ENCODE measurements around the gene CDX2. TPM values are rescaled to one million over a fixed set of nuclear protein-coding genes. Genes with fewer than 3 reads are reported as not detected.

Gene CDX2
- total and polyA plus RNA-seq, 10 of the 15 experiments (the other 5 are each of a cell fraction or from before 2014, with no cell fraction given), result 0.15 TPM; not detected in 9

DNA sequence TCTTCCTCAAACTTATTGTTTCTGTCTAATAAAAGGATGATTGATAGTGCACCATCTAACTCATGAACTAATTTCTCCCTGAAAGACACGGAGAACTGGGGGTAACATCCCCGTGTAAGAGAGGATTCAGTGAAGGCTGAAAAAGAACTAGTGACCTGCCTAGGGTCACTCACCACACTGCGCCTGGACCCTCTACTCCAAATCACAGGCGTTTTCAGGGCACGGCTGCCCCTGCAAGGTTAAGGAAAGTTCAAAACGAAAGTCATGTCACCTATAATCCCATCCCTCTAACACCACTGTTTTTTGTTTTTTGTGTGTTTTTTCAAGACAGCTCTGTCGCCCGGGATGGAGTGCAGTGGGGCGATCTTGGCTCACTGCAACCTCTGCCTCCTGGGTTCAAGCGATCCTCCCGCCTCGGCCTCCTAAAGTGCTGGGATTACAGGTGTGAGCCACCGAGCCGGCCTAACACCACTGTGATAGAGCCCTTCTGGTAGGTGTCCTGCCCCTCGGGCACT lies 10.7 kb upstream of the CDX2 start:
- Histone ChIP-seq H3K79me2 (ENCODE audit: control insufficient read depth, insufficient read depth, low read length) (no peaks in the 10 kb centered on the region), H3K4me1 (ENCODE audit: control insufficient read depth, insufficient read depth, low read length) (no peaks in the 10 kb centered on the region), H3K27me3 (replicated peaks in 1 of 2; ENCODE audit: control insufficient read depth in 2 of 2, insufficient read depth in 2 of 2, low read length in 1 of 2) (peaks cover 27 to 44% of the 10 kb centered on the region in 2 experiments), H3K27ac (ENCODE audit: control insufficient read depth, insufficient read depth) (no peak overlapping the region), H3K9me3 (replicated peaks; ENCODE audit: control insufficient read depth, insufficient read depth, low read length) (no peaks in the 10 kb centered on the region), H3K36me3 (ENCODE audit: control insufficient read depth in 2 of 2, insufficient read depth in 2 of 2, low read length in 1 of 2) (no peaks in the 10 kb centered on the region), H2AFZ (ENCODE audit: control insufficient read depth, low read depth, low read length) (no peak overlapping the region), H3K4me2 (ENCODE audit: control insufficient read depth, insufficient read depth) (no peak overlapping the region), H4K20me1 (ENCODE audit: control insufficient read depth, insufficient read depth) (no peaks in the 10 kb centered on the region), H3K9ac (ENCODE audit: control insufficient read depth, insufficient read depth, low read length) (no peak overlapping the region), H3K4me3 (no peak overlapping the region)
- DNase-seq (ENCODE audit: low read depth, low spot score) (no peak), FAIRE-seq (no peak), ATAC-seq (no peak)
- ChIA-PET CTCF (interaction anchor here (1.4 to 9.6 kb wide), 2 partner anchors 21 to 152 kb away, joined by 3 to 238 read pairs; no protein-coding TSS in a partner anchor), SMC1A (ENCODE audit: uncharacterized antibody, unreplicated experiment) (no interaction called here), POLR2A (no interaction called here), RAD21 (ENCODE audit: unreplicated experiment) (no interaction called here)
- 46% methylated on average over 15 of the region's 15 CpGs for WGBS (ENCODE audit: insufficient coverage, insufficient replicate concordance, low lambda C conversion rate, missing lambda C conversion rate)
- TF ChIP-seq SIN3A (IDR thresholded peaks at IDR 0.05; ENCODE audit: low read depth, low read length), result no peak
- no peak for TF ChIP-seq STAT1 (conservative IDR thresholded peaks at IDR 0.05)
- no peak for TF ChIP-seq SP1 (IDR thresholded peaks at IDR 0.05; ENCODE audit: low read depth, low read length)
- no peak for TF ChIP-seq RELB (IDR thresholded peaks at IDR 0.05; ENCODE audit: low read depth)
- no peak for TF ChIP-seq ZNF217 (IDR thresholded peaks at IDR 0.05)
- no peak for TF ChIP-seq ZZZ3 (IDR thresholded peaks at IDR 0.05; ENCODE audit: control insufficient read depth, insufficient read length, low read depth)
- no peak for TF ChIP-seq ATF7 (IDR thresholded peaks at IDR 0.05; ENCODE audit: low read depth)
- TF ChIP-seq TCF3 (IDR thresholded peaks at IDR 0.05; ENCODE audit: borderline replicate concordance, insufficient read depth, low read depth, low read length), result no peak
- no peak; the same call in 1 of the 2 replicates for TF ChIP-seq BMI1 (IDR thresholded peaks at IDR 0.05; ENCODE audit: borderline replicate concordance)
- no peak for TF ChIP-seq MTA2 (IDR thresholded peaks at IDR 0.05; ENCODE audit: low read depth)
- no peak for TF ChIP-seq GABPA (IDR thresholded peaks at IDR 0.05; ENCODE audit: low read depth)
- no peak for TF ChIP-seq RUNX3 (IDR thresholded peaks at IDR 0.05; ENCODE audit: low read length)
- TF ChIP-seq EP300 (IDR thresholded peaks at IDR 0.05; ENCODE audit: borderline replicate concordance in 1 of 2, control insufficient read depth in 1 of 2, low read depth in 2 of 2, low read length in 2 of 2), result no peak
- no peak for TF ChIP-seq IKZF2 (IDR thresholded peaks at IDR 0.05)
- no peak for TF ChIP-seq PRDM15 (CRISPR knock-in tag; IDR thresholded peaks at IDR 0.05)
- no peak for TF ChIP-seq SMC3 (IDR thresholded peaks at IDR 0.05; ENCODE audit: borderline replicate concordance, low read length)
- TF ChIP-seq, protein P1, sequence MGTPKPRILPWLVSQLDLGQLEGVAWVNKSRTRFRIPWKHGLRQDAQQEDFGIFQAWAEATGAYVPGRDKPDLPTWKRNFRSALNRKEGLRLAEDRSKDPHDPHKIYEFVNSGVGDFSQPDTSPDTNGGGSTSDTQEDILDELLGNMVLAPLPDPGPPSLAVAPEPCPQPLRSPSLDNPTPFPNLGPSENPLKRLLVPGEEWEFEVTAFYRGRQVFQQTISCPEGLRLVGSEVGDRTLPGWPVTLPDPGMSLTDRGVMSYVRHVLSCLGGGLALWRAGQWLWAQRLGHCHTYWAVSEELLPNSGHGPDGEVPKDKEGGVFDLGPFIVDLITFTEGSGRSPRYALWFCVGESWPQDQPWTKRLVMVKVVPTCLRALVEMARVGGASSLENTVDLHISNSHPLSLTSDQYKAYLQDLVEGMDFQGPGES (IDR thresholded peaks at IDR 0.05), result no peak
- intact Hi-C loops (cut with micrococcal nuclease; ENCODE audit: unreplicated experiment), result loop anchor here (10.0 kb wide), 1 partner anchor 995 kb away; no protein-coding TSS in a partner anchor
- BruUV-seq (replicated peaks), result no TSS peak
- in situ Hi-C loops (cut with MboI), result loop anchor here (5.0 to 10.0 kb wide), 4 partner anchors 153 to 995 kb away; no protein-coding TSS in a partner anchor

Measured in GM12878 (cell line).